CD4-positive, alpha-beta T cell treated with Interferon gamma for 1 hour (primary cell): ENCODE data around the gene INTS11.

Source experiments
- DNase-seq: peaks from one replicate; pipeline ENCODE4 v3.0.0-alpha.2; 2020

INTS11 gene

GRCh38 chr1:1298861-1299685 lies 25.4 kb downstream of the INTS11 start:
- no peak for DNase-seq

GRCh38 chr1:1297802-1298424 lies 26.5 kb downstream of the INTS11 start:
- no peak for DNase-seq

- no peak for DNase-seq
Observed at GRCh38 chr1:1296070-1297061, 28.1 kb downstream of the INTS11 start.

- DNase-seq = no peak
Observed at GRCh38 chr1:1295154-1295923, 29.1 kb downstream of the INTS11 start.

- no peak for DNase-seq
Observed at GRCh38 chr1:1294250-1294890, 30.1 kb downstream of the INTS11 start.

GRCh38 chr1:1293263-1294249 lies 30.9 kb downstream of the INTS11 start:
- no peak for DNase-seq

GRCh38 chr1:1292851-1293250 lies 31.6 kb downstream of the INTS11 start:
- no peak for DNase-seq

- no peak for DNase-seq
Observed at GRCh38 chr1:1292442-1292779, 32.0 kb downstream of the INTS11 start.

- DNase-seq = peak; percentile 60
Observed at GRCh38 chr1:1291548-1292441, 32.7 kb downstream of the INTS11 start.

- DNase-seq = no peak
Observed at GRCh38 chr1:1291023-1291528, 33.4 kb downstream of the INTS11 start.

- DNase-seq = peak; percentile 59
Observed at GRCh38 chr1:1290238-1290731, 34.2 kb downstream of the INTS11 start.

GRCh38 chr1:1287288-1288110 lies 37.0 kb downstream of the INTS11 start:
- DNase-seq = no peak

- no peak for DNase-seq
Observed at GRCh38 chr1:1286313-1287261, 37.9 kb downstream of the INTS11 start.

GRCh38 chr1:1285611-1286311 lies 38.7 kb downstream of the INTS11 start:
- no peak for DNase-seq

- no peak for DNase-seq
Observed at GRCh38 chr1:1285102-1285571, 39.3 kb downstream of the INTS11 start.
